Measurements from ENCODE around the gene ZC3H18.

GRCh38 chr16:88631920-88632586 lies 61.9 kb downstream of the ZC3H18 start:
- TF ChIP-seq POLR2A (IDR thresholded peaks at IDR 0.05; ENCODE audit: extremely low read depth, insufficient read length) (no peak), CTCF (IDR thresholded peaks at IDR 0.05; ENCODE audit: low read depth, low read length) (no peak)

All from NB4 (cell line).